Fibroblast of pulmonary artery (primary cell): ENCODE data around the gene SNRNP70.

Source experiments
- DNase-seq: peaks from one replicate; pipeline ENCODE4 v3.0.0-alpha.2; 2010; ENCODE audit warnings: low read depth
- H3K4me3 ChIP-seq: replicated peaks from 2 replicates; pipeline ENCODE4 v1.5.1; 2011; ENCODE audit warnings: low read depth, mild to moderate bottlenecking, control low read depth, low read length, moderate library complexity
- TF ChIP-seq, protein P1 (sequence below): IDR thresholded peaks from 2 replicates; pipeline ENCODE4 v1.5.1; 2011; ENCODE audit warnings: mild to moderate bottlenecking, control low read depth, low read length, inconsistent platforms; ENCODE audit errors: missing control alignments

The SNRNP70 gene

GRCh38 chr19:49098795-49099194 lies 13.5 kb downstream of the SNRNP70 start:
- H3K4me3 ChIP-seq: no peak overlapping the region
- no peak for DNase-seq
- TF ChIP-seq, protein P1, sequence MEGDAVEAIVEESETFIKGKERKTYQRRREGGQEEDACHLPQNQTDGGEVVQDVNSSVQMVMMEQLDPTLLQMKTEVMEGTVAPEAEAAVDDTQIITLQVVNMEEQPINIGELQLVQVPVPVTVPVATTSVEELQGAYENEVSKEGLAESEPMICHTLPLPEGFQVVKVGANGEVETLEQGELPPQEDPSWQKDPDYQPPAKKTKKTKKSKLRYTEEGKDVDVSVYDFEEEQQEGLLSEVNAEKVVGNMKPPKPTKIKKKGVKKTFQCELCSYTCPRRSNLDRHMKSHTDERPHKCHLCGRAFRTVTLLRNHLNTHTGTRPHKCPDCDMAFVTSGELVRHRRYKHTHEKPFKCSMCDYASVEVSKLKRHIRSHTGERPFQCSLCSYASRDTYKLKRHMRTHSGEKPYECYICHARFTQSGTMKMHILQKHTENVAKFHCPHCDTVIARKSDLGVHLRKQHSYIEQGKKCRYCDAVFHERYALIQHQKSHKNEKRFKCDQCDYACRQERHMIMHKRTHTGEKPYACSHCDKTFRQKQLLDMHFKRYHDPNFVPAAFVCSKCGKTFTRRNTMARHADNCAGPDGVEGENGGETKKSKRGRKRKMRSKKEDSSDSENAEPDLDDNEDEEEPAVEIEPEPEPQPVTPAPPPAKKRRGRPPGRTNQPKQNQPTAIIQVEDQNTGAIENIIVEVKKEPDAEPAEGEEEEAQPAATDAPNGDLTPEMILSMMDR: no peak

DNA sequence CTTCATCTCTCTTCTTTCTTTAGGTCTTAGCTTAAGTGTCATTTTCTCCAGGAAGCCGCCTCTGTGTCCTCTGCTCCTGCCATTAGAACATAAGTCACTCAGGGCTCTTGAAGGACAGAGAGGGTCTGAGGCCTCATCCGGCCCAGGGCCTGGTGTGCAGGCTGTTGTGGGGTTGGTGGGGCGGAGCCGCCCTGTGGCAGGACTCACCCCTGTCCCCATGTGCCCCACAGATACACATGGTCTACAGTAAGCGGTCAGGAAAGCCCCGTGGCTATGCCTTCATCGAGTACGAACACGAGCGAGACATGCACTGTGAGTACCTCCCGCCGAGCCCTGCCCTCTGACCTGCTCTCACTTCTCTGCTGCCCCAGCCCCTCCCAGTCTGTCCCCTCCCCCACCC lies 15.9 kb downstream of the SNRNP70 start:
- TF ChIP-seq, protein P1: no peak
- H3K4me3 ChIP-seq: no peak overlapping the region
- no peak for DNase-seq

DNA sequence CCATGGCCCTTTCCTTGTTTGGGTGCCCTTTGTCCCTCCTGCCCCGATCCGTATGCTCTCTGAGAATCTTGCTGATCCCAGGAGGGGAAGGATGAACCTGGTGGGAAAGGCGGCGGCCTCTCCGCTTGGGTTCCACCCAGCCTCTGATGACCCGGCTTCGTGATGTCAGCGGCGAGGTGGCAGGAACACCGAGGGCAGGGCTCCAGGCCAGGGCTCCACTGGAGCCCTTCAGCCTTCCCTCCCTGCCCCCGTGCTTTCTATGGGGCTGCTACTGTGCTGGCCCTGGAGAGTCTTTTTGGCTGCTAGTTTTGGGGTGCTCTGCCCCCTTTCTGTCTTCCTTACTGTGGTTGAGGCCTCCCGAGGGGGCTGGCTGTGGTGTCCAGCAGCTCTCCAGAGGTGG lies 17.1 kb downstream of the SNRNP70 start:
- DNase-seq: no peak
- H3K4me3 ChIP-seq: no peak overlapping the region
- TF ChIP-seq, protein P1: no peak

DNA sequence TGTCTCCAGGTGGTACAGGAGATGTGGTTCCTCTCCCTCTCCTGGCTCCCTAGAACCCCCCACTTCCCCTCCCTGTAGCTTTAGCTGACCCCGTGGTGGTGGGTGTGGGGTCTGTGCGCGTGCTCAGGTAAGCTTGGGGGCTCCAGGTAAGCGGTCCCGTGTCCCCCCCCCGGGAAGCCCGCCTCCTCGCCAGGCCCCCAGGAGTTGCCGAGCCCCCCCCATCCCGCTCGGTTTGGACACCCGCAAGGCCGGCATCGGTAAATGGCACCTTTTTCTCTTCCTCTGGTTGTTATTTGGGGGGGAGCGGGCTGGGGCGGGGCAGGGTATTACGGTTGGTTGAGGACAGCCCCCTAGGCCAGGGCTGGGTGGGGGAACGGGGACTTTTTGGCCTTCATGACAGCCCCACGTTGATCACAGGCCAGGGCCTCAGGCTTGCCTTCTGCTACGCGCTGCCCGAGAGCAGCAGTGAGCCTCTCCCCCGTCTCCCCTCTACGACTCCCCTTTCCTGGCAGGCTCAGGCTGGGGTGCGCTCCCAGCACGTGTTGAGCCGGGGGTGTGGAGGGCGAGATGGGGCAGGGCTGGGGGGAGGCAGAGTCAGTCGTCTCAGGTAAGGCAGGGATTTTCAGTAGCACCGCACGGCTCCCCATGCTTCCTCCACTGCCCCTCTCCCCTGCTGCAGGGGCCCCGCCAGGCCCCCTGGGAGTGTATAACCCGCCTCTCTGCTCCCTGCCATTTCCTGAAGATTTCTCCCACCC lies 18.3 kb downstream of the SNRNP70 start:
- DNase-seq: no peak
- no peak overlapping the region for H3K4me3 ChIP-seq
- TF ChIP-seq, protein P1: no peak

DNA sequence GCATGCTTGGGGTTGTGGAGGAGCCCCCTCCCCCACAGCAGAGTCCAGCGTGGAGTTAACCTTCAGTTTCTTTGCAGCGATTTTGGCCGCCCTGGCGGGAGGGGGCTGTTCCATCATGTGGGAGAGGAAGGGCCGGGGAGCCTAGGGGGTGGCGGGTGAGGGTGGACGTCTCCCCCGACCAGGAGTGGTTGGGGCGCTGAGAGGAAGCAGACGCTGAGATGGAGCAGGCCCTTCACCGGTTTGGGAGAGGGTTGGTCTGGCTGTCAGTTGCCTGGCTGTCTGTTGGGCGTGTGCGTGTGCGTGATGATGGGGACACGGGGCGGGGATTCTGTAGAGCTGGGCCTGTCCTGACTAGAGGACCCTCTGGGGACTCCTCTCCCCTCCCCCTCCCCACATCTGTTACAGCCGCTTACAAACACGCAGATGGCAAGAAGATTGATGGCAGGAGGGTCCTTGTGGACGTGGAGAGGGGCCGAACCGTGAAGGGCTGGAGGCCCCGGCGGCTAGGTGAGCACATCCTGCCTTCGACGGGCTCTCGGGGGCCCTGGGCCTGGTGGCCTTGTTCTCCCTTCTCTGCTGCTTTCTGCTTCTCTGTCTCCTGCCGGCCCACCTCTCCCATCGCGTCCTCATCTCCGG lies 19.1 kb downstream of the SNRNP70 start:
- TF ChIP-seq, protein P1: no peak
- DNase-seq: no peak
- no peak overlapping the region for H3K4me3 ChIP-seq

DNA sequence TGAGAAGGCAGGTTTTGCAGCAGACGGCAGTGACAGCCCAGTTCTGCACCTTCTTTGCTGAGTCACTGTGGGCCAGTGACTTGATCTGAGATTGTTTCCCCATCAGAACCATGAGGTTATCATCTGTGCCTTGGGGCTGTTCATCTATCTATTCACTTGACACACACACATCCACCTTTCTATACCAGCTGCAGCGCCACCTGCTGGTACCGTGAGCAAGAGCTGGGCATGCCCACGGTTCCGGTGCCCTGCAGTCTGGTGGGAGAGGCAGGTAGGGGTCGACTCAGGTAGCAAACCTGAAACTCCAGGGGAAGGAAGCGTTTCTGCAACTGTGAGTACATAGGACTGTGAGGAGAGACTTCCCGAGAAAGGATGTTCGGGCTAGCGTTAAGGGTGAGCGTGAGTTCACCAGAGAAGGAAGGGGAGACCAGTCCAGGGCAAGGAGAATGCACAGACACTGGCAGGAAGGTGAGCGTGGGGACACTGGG lies 21.4 kb downstream of the SNRNP70 start:
- peak; percentile 58 for DNase-seq
- TF ChIP-seq, protein P1: peak; percentile 86
- H3K4me3 ChIP-seq: no peak overlapping the region
